ENCODE results near the gene VAV1. TPM values are rescaled to one million over a fixed set of nuclear protein-coding genes. Genes with fewer than 3 reads are reported as not detected.
"Not testable (repeated sequence)": the region's sequence is repeated elsewhere in the genome, so short reads cannot be mapped to it uniquely, and the experiment has no call there.

The VAV1 gene
- total RNA-seq, 2 donors from 2014 or later: 111 to 114 TPM

- H3K9me3 Mint-ChIP-seq: peaks cover 4% of the 10 kb centered on the region in 2 donors
- DNase-seq (no peak), ATAC-seq (replicated peaks in 1 of 2) (no peak)
- H3K4me3 Mint-ChIP-seq: no peak overlapping the region
- H3K4me1 Mint-ChIP-seq (ENCODE audit: low read depth): peaks cover 70% of the 10 kb centered on the region
- peak overlapping the region; percentile 26 for H3K27ac Mint-ChIP-seq
- no peaks in the 10 kb centered on the region for H3K27me3 Mint-ChIP-seq (ENCODE audit: low read depth)
- H3K36me3 Mint-ChIP-seq (ENCODE audit: insufficient read depth in 2 of 2): peaks cover 24 to 43% of the 10 kb centered on the region in 2 donors
Measured at GRCh38 chr19:6791237-6791636, 18.7 kb downstream of the VAV1 start.

DNA sequence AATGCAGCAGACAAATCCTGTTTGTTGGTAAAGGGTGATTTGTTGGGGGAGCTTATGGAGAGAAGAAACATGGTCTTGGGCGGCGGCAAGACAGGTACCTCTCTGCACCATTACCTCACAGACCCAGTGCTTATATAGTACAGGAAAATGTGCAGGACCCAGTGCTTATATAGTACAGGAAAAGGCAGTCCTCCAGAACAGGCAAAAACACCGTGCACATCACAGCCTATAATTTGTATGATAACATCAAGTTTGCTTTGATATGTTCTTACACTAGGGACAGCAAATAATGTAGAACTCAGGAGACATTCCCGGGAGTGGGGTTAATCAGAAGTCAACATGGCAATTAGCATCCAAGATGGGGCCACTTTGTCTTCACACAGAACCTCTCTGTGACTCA lies 20.9 kb downstream of the VAV1 start:
- peak overlapping the region; percentile 68 for H3K27ac Mint-ChIP-seq
- H3K4me3 Mint-ChIP-seq: no peak overlapping the region
- no peak for DNase-seq
- no peak for ATAC-seq (replicated peaks in 1 of 2)
- H3K9me3 Mint-ChIP-seq: peaks cover 4% of the 10 kb centered on the region in 2 donors
- H3K27me3 Mint-ChIP-seq (ENCODE audit: low read depth): no peaks in the 10 kb centered on the region
- peaks cover 83% of the 10 kb centered on the region for H3K4me1 Mint-ChIP-seq (ENCODE audit: low read depth)
- H3K36me3 Mint-ChIP-seq (ENCODE audit: insufficient read depth in 2 of 2): peaks cover 21 to 47% of the 10 kb centered on the region in 2 donors

DNA sequence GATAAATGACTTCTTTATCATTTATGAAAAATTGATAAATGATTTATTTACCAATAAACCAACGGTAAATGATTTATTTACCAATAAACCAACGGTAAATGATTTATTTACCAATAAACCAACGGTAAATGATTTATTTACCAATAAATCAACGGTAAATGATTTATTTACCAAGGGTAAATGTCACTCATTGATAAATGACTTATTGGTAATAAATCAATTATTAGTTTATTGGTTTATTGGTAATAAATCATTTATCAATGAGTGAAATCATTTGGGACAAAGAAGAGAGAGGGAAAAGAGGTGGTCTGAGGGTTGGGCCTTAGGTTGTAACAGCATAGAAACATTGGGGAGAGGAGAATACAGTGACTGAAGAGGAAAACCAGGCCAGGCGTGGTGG lies 21.5 kb downstream of the VAV1 start:
- DNase-seq (no peak), ATAC-seq (replicated peaks in 1 of 2) (no peak)
- H3K4me3 Mint-ChIP-seq: no peak overlapping the region
- no peaks in the 10 kb centered on the region for H3K27me3 Mint-ChIP-seq (ENCODE audit: low read depth)
- H3K4me1 Mint-ChIP-seq (ENCODE audit: low read depth): peaks cover 77% of the 10 kb centered on the region
- H3K27ac Mint-ChIP-seq: peak overlapping the region; percentile 1
- peaks cover 4% of the 10 kb centered on the region in 2 donors for H3K9me3 Mint-ChIP-seq
- H3K36me3 Mint-ChIP-seq (ENCODE audit: insufficient read depth in 2 of 2): peaks cover 21 to 47% of the 10 kb centered on the region in 2 donors

DNA sequence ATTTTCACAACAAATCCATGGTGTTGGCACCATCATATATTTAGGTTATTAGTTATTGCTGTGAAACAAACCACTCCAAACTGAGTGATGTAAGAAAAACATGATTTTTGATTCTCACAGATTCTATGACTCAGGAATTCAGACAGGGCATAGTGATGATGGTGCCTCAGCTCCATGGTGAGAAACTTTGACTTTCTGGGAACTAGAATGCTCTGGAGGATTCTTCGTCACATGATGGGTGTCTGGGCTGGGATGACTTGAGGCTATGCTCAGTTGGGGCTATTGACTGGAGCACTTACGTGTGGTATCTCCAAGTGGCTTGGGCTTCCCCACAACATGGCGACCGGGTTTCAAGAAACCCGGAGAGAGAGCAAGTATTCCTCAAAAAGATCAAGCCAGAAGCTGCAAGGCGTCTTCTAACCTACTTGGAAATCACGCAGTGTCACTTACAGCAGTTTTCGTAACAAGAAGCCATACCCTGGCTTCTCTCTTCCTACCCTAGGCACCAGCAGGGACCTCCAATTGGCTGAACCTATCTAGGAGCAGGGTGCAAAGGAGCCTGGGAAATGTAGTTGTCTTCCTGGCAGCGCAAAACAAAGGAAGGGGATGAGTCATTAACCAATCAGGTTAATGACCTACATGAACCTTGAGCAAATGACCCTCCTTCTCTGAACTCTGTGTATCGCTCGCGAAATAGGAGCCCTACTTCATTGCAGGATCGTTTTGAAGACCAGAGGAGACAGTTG lies 22.4 kb downstream of the VAV1 start:
- peaks cover 4% of the 10 kb centered on the region in 2 donors for H3K9me3 Mint-ChIP-seq
- no peak overlapping the region for H3K4me3 Mint-ChIP-seq
- H3K4me1 Mint-ChIP-seq (ENCODE audit: low read depth): peaks cover 74% of the 10 kb centered on the region
- H3K36me3 Mint-ChIP-seq (ENCODE audit: insufficient read depth in 2 of 2): peaks cover 21 to 47% of the 10 kb centered on the region in 2 donors
- no peak overlapping the region for H3K27ac Mint-ChIP-seq
- ATAC-seq (replicated peaks in 1 of 2) (peak in 1 of 2 donors; percentile 11), DNase-seq (no peak)
- H3K27me3 Mint-ChIP-seq (ENCODE audit: low read depth): no peaks in the 10 kb centered on the region

DNA sequence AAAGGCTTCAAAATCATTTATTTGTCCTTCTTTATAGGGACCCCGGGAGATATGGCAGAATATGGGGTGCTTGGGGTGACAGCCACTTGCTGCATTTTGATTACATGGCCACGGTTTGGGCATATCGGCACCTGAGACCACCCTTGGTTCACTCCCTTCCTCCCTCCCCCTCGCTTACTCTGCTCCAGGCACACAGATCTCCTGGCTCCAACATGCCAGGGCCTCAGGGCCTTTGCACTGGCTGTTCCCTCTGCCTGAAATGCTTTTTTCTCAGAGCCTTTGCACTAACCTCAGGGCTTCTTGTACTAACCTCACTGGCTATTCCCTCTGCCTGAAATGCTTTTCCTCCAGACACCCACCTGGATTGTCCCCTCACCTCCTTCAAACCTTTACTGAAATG lies 23.8 kb downstream of the VAV1 start:
- no peak overlapping the region for H3K4me3 Mint-ChIP-seq
- peaks cover 20 to 43% of the 10 kb centered on the region in 2 donors for H3K36me3 Mint-ChIP-seq (ENCODE audit: insufficient read depth in 2 of 2)
- no peaks in the 10 kb centered on the region for H3K27me3 Mint-ChIP-seq (ENCODE audit: low read depth)
- peak overlapping the region; percentile 3 for H3K27ac Mint-ChIP-seq
- ATAC-seq (replicated peaks in 1 of 2) (no peak), DNase-seq (no peak)
- H3K9me3 Mint-ChIP-seq: peaks cover 4% of the 10 kb centered on the region in 2 donors
- peaks cover 77% of the 10 kb centered on the region for H3K4me1 Mint-ChIP-seq (ENCODE audit: low read depth)

GRCh38 chr19:6797646-6798045 lies 25.1 kb downstream of the VAV1 start:
- Mint-ChIP-seq H3K4me1 (ENCODE audit: low read depth) (peaks cover 75% of the 10 kb centered on the region), H3K4me3 (no peak overlapping the region), H3K27ac (no peak overlapping the region), H3K27me3 (ENCODE audit: low read depth) (no peaks in the 10 kb centered on the region), H3K9me3 (peaks cover 4% of the 10 kb centered on the region in 2 donors), H3K36me3 (ENCODE audit: insufficient read depth in 2 of 2) (peaks cover 12 to 33% of the 10 kb centered on the region in 2 donors)
- DNase-seq (no peak), ATAC-seq (replicated peaks in 1 of 2) (no peak)

DNA sequence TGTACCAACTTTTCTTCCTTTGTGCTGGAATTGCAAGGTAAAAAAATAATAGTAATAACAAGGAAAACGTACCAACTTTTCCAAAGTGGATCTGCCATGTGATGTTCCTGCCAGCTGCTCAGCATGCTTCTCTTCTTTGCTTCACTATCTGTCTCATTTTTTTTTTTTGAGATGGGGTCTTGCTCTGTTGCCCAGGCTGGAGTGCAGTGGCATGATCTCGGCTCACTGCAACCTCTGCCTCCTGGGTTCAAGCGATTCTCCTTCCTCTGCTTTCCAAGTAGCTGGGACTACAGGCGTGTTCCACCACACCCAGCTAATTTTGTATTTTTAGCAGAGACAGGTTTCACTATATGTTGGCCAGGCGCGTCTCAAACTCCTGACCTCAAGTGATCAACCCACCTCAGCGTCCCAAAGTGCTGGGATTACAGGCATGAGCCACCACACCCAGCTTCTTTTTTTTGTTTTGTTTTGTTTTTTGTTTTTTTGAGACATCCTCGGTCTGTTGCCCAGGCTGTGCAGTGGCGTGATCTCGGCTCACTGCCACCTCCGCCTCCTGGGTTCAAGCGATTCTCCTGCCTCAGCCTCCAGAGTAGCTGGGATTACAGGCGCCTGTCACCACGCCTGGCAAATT lies 27.8 kb downstream of the VAV1 start:
- peaks cover 6 to 12% of the 10 kb centered on the region in 2 donors for H3K36me3 Mint-ChIP-seq (ENCODE audit: insufficient read depth in 2 of 2)
- not testable (repeated sequence) for H3K9me3 Mint-ChIP-seq; ATAC-seq (replicated peaks in 1 of 2); DNase-seq; H3K27me3 Mint-ChIP-seq (ENCODE audit: low read depth)
- peak overlapping the region; percentile 76 for H3K27ac Mint-ChIP-seq
- peak overlapping the region; percentile 89 to 97 for H3K4me3 Mint-ChIP-seq
- H3K4me1 Mint-ChIP-seq (ENCODE audit: low read depth): peaks cover 70% of the 10 kb centered on the region

DNA sequence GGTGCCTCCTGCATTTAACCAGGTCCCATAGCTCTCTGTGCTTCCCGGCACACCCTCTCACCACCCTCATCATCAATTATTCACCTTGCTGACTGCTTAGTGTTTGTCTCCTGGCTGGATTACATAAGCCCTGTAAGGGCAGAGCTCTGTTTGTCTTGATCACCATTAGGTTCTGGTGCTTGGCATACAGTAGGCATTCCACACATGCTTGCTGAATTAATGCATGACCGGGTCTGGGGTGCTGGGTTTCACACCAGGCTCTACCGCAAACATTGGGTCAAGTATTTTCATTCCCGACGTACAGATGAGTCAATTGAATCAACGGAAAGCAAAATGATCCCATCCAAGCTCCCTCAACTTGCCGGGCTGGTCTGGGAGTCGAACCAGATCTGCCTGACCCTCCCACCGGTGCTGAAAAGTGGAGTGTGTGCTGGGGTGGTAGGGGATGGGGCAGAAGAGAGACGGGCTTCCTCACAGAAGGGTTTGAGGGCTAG lies 28.5 kb downstream of the VAV1 start:
- ATAC-seq (replicated peaks in 1 of 2) (peak; percentile 4 to 6), DNase-seq (peak; percentile 18 to 27)
- peaks cover 63% of the 10 kb centered on the region for H3K4me1 Mint-ChIP-seq (ENCODE audit: low read depth)
- H3K27ac Mint-ChIP-seq: peak overlapping the region; percentile 76
- H3K36me3 Mint-ChIP-seq (ENCODE audit: insufficient read depth in 2 of 2): peaks cover 2 to 7% of the 10 kb centered on the region in 2 donors
- no peaks in the 10 kb centered on the region for H3K9me3 Mint-ChIP-seq
- no peaks in the 10 kb centered on the region for H3K27me3 Mint-ChIP-seq (ENCODE audit: low read depth)
- peak overlapping the region; percentile 89 to 97 for H3K4me3 Mint-ChIP-seq

DNA sequence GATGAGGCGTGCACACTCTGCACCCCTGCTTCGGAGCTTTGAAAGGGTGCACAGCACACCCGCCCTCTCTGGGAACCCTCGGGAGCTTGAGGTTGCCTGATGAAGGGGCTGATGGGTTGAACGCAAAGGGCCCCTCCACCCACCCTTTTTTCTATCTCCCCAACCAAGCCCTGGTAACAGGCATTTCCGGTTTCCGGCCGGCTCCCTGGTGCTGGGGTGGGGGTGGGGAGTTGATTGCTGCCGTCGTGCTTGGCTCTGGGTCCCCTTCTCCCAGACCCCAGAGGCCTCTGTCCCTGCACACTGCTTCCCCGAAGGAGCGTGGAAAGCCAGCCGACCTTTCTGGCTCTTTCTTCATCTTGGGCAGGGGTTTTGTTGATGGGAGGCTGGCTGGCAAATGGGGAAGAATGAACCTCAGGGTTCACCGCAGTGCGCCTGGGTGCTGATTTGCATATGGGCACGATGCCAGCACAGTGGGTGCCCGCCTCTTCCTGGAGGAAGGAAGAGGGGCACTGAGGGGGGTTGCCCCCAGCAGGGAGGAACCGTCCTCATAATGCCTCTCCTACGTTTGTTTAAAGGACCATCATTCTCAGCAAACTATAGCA lies 29.1 kb downstream of the VAV1 start:
- H3K27me3 Mint-ChIP-seq (ENCODE audit: low read depth): no peaks in the 10 kb centered on the region
- peaks cover 63% of the 10 kb centered on the region for H3K4me1 Mint-ChIP-seq (ENCODE audit: low read depth)
- DNase-seq (peak; percentile 84 to 87), ATAC-seq (replicated peaks in 1 of 2) (peak; percentile 61 to 65)
- H3K36me3 Mint-ChIP-seq (ENCODE audit: insufficient read depth in 2 of 2): peaks cover 1 to 8% of the 10 kb centered on the region in 2 donors
- peak overlapping the region; percentile 90 for H3K27ac Mint-ChIP-seq
- H3K9me3 Mint-ChIP-seq: no peaks in the 10 kb centered on the region
- H3K4me3 Mint-ChIP-seq: peak overlapping the region; percentile 89 to 97

GRCh38 chr19:6802336-6803035 lies 30.0 kb downstream of the VAV1 start:
- Mint-ChIP-seq H3K36me3 (ENCODE audit: insufficient read depth in 2 of 2) (peaks cover 3 to 8% of the 10 kb centered on the region in 2 donors), H3K27me3 (ENCODE audit: low read depth) (no peaks in the 10 kb centered on the region), H3K9me3 (no peaks in the 10 kb centered on the region), H3K4me3 (peak overlapping the region; percentile 89 to 97), H3K27ac (peak overlapping the region; percentile 93), H3K4me1 (ENCODE audit: low read depth) (peaks cover 54% of the 10 kb centered on the region)
- ATAC-seq (replicated peaks in 1 of 2) (peak; percentile 84 to 87), DNase-seq (peak; percentile 86 to 92)

DNA sequence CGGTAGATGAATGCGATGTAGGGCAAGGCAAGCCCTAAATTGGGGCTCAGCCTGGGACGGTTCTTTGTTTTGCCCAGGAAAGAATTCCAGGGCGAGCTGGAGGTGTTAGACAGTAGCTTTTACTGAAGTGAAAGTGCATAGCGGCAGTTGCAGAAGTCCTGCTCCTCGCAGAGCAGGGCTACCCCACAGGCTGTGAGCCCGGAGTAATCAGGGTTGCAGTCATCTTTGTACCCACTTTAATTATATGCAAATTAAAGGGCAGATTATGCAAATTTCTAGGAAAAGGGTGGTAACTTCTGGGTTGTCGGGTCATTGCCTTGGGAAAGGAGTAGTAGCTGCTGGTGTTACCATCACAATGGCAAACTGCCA lies 30.5 kb downstream of the VAV1 start:
- ATAC-seq (replicated peaks in 1 of 2) (no peak), DNase-seq (peak in 1 of 2 donors; percentile 10)
- Mint-ChIP-seq H3K27me3 (ENCODE audit: low read depth) (no peaks in the 10 kb centered on the region), H3K36me3 (ENCODE audit: insufficient read depth in 2 of 2) (peaks cover 3 to 5% of the 10 kb centered on the region in 2 donors), H3K4me1 (ENCODE audit: low read depth) (peaks cover 49% of the 10 kb centered on the region), H3K4me3 (peak overlapping the region; percentile 89 to 97), H3K27ac (peak overlapping the region; percentile 93), H3K9me3 (no peaks in the 10 kb centered on the region)

- DNase-seq: no peak
- Mint-ChIP-seq H3K4me1 (ENCODE audit: low read depth) (peaks cover 41% of the 10 kb centered on the region), H3K27ac (no peak overlapping the region), H3K36me3 (ENCODE audit: insufficient read depth in 2 of 2) (peaks cover 1 to 19% of the 10 kb centered on the region in 2 donors), H3K4me3 (no peak overlapping the region), H3K9me3 (no peaks in the 10 kb centered on the region), H3K27me3 (ENCODE audit: low read depth) (no peaks in the 10 kb centered on the region)
- ATAC-seq (replicated peaks in 1 of 2): no peak
Measured at GRCh38 chr19:6806488-6806887, 34.0 kb downstream of the VAV1 start.

Data from activated T-cell treated with anti-CD3 and anti-CD28 coated beads, Interleukin-2, amount 50 U/mL, for 72 hours (primary cell).